HG03342 (cell line): ENCODE results near the gene TNFRSF9.

Experiments
- ATAC-seq: cut with Tn5 transposase; IDR thresholded peaks from one replicate; pipeline ENCODE4 v1.9.1; 2021; ENCODE audit warnings: mild to moderate bottlenecking, moderate library complexity; ENCODE audit not compliant: unreplicated experiment

TNFRSF9 gene

GRCh38 chr1:7878027-7878426, 62.6 kb downstream of the TNFRSF9 start:
- no peak for ATAC-seq

GRCh38 chr1:7873801-7874795, 66.5 kb downstream of the TNFRSF9 start:
- ATAC-seq: no peak

GRCh38 chr1:7871136-7871535, 69.5 kb downstream of the TNFRSF9 start:
- ATAC-seq: no peak

- ATAC-seq: no peak
Measured at GRCh38 chr1:7869136-7869920, 71.3 kb downstream of the TNFRSF9 start.

GRCh38 chr1:7868070-7868780, 72.4 kb downstream of the TNFRSF9 start:
- ATAC-seq: no peak

GRCh38 chr1:7865978-7866377, 74.7 kb downstream of the TNFRSF9 start:
- no peak for ATAC-seq
